ENCODE data around the gene GDF10.

GDF10 gene

GRCh38 chr10:47311932-47312662 is 12.1 kb downstream of the GDF10 start:
- H3K27me3 ChIP-seq (ENCODE audit: control insufficient read depth in 1 of 2, insufficient read depth in 2 of 2, low read length in 2 of 2) = peaks cover 0 to 12% of the 10 kb centered on the region in 2 donors
- H3K27ac ChIP-seq (ENCODE audit: low read depth, low read length) = no peak overlapping the region
- H3K4me1 ChIP-seq (ENCODE audit: control insufficient read depth in 1 of 2, insufficient read depth in 2 of 2, low read length in 2 of 2) = peaks cover 13 to 14% of the 10 kb centered on the region in 2 donors
- H3K9me3 ChIP-seq (ENCODE audit: control insufficient read depth in 1 of 2, low read length in 2 of 2) = no peaks in the 10 kb centered on the region
- H3K4me3 ChIP-seq (ENCODE audit: low read depth in 1 of 2, low read length in 2 of 2) = no peak overlapping the region
- H3K9ac ChIP-seq (ENCODE audit: low read depth in 1 of 2, low read length in 2 of 2) = no peak overlapping the region
- no peaks in the 10 kb centered on the region for H3K36me3 ChIP-seq (ENCODE audit: control insufficient read depth in 1 of 2, insufficient read depth in 2 of 2, low read length in 2 of 2)

DNA sequence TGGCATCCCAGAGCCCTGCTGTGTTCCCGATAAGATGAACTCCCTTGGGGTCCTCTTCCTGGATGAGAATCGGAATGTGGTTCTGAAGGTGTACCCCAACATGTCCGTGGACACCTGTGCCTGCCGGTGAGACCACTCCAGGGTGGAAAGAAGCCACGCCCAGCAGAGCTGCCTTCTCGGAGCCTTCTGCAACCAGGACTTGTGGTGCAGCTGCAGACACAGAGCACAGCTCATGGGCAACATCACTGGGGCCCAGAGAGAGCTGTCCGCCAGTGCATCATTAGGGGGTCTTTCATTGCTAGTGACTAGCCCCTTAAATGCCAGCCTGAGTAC is 12.6 kb downstream of the GDF10 start:
- no peak overlapping the region for H3K9ac ChIP-seq (ENCODE audit: low read depth in 1 of 2, low read length in 2 of 2)
- peaks cover 13 to 14% of the 10 kb centered on the region in 2 donors for H3K4me1 ChIP-seq (ENCODE audit: control insufficient read depth in 1 of 2, insufficient read depth in 2 of 2, low read length in 2 of 2)
- no peaks in the 10 kb centered on the region for H3K36me3 ChIP-seq (ENCODE audit: control insufficient read depth in 1 of 2, insufficient read depth in 2 of 2, low read length in 2 of 2)
- H3K9me3 ChIP-seq (ENCODE audit: control insufficient read depth in 1 of 2, low read length in 2 of 2) = no peaks in the 10 kb centered on the region
- H3K27me3 ChIP-seq (ENCODE audit: control insufficient read depth in 1 of 2, insufficient read depth in 2 of 2, low read length in 2 of 2) = peaks cover 0 to 7% of the 10 kb centered on the region in 2 donors
- no peak overlapping the region for H3K27ac ChIP-seq (ENCODE audit: low read depth, low read length)
- H3K4me3 ChIP-seq (ENCODE audit: low read depth in 1 of 2, low read length in 2 of 2) = no peak overlapping the region

- Histone ChIP-seq H3K9ac (ENCODE audit: low read depth in 1 of 2, low read length in 2 of 2) (no peak overlapping the region), H3K4me1 (ENCODE audit: control insufficient read depth in 1 of 2, insufficient read depth in 2 of 2, low read length in 2 of 2) (peaks cover 13 to 14% of the 10 kb centered on the region in 2 donors), H3K9me3 (ENCODE audit: control insufficient read depth in 1 of 2, low read length in 2 of 2) (no peaks in the 10 kb centered on the region), H3K27ac (ENCODE audit: low read depth, low read length) (no peak overlapping the region), H3K4me3 (ENCODE audit: low read depth in 1 of 2, low read length in 2 of 2) (no peak overlapping the region), H3K27me3 (ENCODE audit: control insufficient read depth in 1 of 2, insufficient read depth in 2 of 2, low read length in 2 of 2) (no peaks in the 10 kb centered on the region), H3K36me3 (ENCODE audit: control insufficient read depth in 1 of 2, insufficient read depth in 2 of 2, low read length in 2 of 2) (no peaks in the 10 kb centered on the region)
These were observed 14.5 kb downstream of the GDF10 start for GRCh38 chr10:47314416-47314970.

DNA sequence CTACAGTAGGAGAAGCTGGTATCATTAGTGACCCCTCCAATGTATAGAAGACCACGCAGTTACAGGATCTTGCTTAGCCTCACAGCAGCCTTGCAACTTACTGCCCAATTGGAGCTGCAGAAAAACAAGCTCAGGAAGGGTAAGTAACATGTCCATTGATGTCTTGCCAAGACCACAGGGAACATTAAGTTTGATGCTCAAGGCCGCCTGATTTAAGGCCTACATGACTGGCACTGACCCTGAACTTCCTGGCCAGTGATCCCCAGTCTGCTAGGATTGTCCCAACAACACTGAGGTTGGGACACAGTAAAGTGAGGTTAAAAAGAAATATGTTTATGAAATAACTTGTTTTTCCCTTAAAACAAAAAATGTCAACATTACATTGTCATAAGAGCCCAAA is 15.4 kb downstream of the GDF10 start:
- no peak overlapping the region for H3K27ac ChIP-seq (ENCODE audit: low read depth, low read length)
- no peak overlapping the region for H3K9ac ChIP-seq (ENCODE audit: low read depth in 1 of 2, low read length in 2 of 2)
- no peak overlapping the region for H3K4me3 ChIP-seq (ENCODE audit: low read depth in 1 of 2, low read length in 2 of 2)
- H3K36me3 ChIP-seq (ENCODE audit: control insufficient read depth in 1 of 2, insufficient read depth in 2 of 2, low read length in 2 of 2) = no peaks in the 10 kb centered on the region
- H3K27me3 ChIP-seq (ENCODE audit: control insufficient read depth in 1 of 2, insufficient read depth in 2 of 2, low read length in 2 of 2) = peaks cover 0 to 5% of the 10 kb centered on the region in 2 donors
- H3K9me3 ChIP-seq (ENCODE audit: control insufficient read depth in 1 of 2, low read length in 2 of 2) = no peaks in the 10 kb centered on the region
- H3K4me1 ChIP-seq (ENCODE audit: control insufficient read depth in 1 of 2, insufficient read depth in 2 of 2, low read length in 2 of 2) = peaks cover 13 to 14% of the 10 kb centered on the region in 2 donors

GRCh38 chr10:47316131-47316530 is 16.1 kb downstream of the GDF10 start:
- Histone ChIP-seq H3K36me3 (ENCODE audit: control insufficient read depth in 1 of 2, insufficient read depth in 2 of 2, low read length in 2 of 2) (no peaks in the 10 kb centered on the region), H3K4me1 (ENCODE audit: control insufficient read depth in 1 of 2, insufficient read depth in 2 of 2, low read length in 2 of 2) (peaks cover 9 to 10% of the 10 kb centered on the region in 2 donors), H3K27me3 (ENCODE audit: control insufficient read depth in 1 of 2, insufficient read depth in 2 of 2, low read length in 2 of 2) (peaks cover 0 to 5% of the 10 kb centered on the region in 2 donors), H3K4me3 (ENCODE audit: low read depth in 1 of 2, low read length in 2 of 2) (no peak overlapping the region), H3K9me3 (ENCODE audit: control insufficient read depth in 1 of 2, low read length in 2 of 2) (no peaks in the 10 kb centered on the region), H3K9ac (ENCODE audit: low read depth in 1 of 2, low read length in 2 of 2) (no peak overlapping the region), H3K27ac (ENCODE audit: low read depth, low read length) (no peak overlapping the region)

GRCh38 chr10:47317251-47317650 is 17.3 kb downstream of the GDF10 start:
- Histone ChIP-seq H3K27me3 (ENCODE audit: control insufficient read depth in 1 of 2, insufficient read depth in 2 of 2, low read length in 2 of 2) (peaks cover 0 to 8% of the 10 kb centered on the region in 2 donors), H3K36me3 (ENCODE audit: control insufficient read depth in 1 of 2, insufficient read depth in 2 of 2, low read length in 2 of 2) (no peaks in the 10 kb centered on the region), H3K4me1 (ENCODE audit: control insufficient read depth in 1 of 2, insufficient read depth in 2 of 2, low read length in 2 of 2) (no peaks in the 10 kb centered on the region), H3K27ac (ENCODE audit: low read depth, low read length) (no peak overlapping the region), H3K9ac (ENCODE audit: low read depth in 1 of 2, low read length in 2 of 2) (no peak overlapping the region), H3K9me3 (ENCODE audit: control insufficient read depth in 1 of 2, low read length in 2 of 2) (no peaks in the 10 kb centered on the region), H3K4me3 (ENCODE audit: low read depth in 1 of 2, low read length in 2 of 2) (no peak overlapping the region)

GRCh38 chr10:47318706-47319105 is 18.7 kb downstream of the GDF10 start:
- Histone ChIP-seq H3K9me3 (ENCODE audit: control insufficient read depth in 1 of 2, low read length in 2 of 2) (no peaks in the 10 kb centered on the region), H3K4me3 (ENCODE audit: low read depth in 1 of 2, low read length in 2 of 2) (no peak overlapping the region), H3K36me3 (ENCODE audit: control insufficient read depth in 1 of 2, insufficient read depth in 2 of 2, low read length in 2 of 2) (no peaks in the 10 kb centered on the region), H3K27ac (ENCODE audit: low read depth, low read length) (no peak overlapping the region), H3K9ac (ENCODE audit: low read depth in 1 of 2, low read length in 2 of 2) (no peak overlapping the region), H3K27me3 (ENCODE audit: control insufficient read depth in 1 of 2, insufficient read depth in 2 of 2, low read length in 2 of 2) (peaks cover 0 to 12% of the 10 kb centered on the region in 2 donors), H3K4me1 (ENCODE audit: control insufficient read depth in 1 of 2, insufficient read depth in 2 of 2, low read length in 2 of 2) (no peaks in the 10 kb centered on the region)

DNA sequence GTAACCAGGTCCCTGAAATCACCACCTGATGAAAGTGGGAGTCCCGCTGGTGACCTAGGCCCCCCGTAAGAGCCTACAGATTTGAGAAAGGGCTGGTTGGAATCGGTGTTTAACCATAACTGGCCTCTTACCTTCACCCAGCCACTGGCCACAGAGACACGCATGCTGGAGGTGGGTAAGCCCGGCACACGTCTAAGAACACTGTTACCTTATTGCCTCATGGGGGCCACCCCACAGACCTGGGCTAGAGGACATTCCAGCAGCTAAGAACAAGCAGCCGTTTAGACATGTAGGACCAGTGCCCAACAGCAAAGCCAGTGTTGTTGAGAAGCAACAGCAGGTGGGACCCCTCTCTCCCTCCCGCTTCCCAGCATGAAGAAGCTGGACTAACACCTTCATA is 19.8 kb downstream of the GDF10 start:
- Histone ChIP-seq H3K27ac (ENCODE audit: low read depth, low read length) (no peak overlapping the region), H3K4me1 (ENCODE audit: control insufficient read depth in 1 of 2, insufficient read depth in 2 of 2, low read length in 2 of 2) (no peaks in the 10 kb centered on the region), H3K9ac (ENCODE audit: low read depth in 1 of 2, low read length in 2 of 2) (no peak overlapping the region), H3K36me3 (ENCODE audit: control insufficient read depth in 1 of 2, insufficient read depth in 2 of 2, low read length in 2 of 2) (no peaks in the 10 kb centered on the region), H3K4me3 (ENCODE audit: low read depth in 1 of 2, low read length in 2 of 2) (no peak overlapping the region), H3K27me3 (ENCODE audit: control insufficient read depth in 1 of 2, insufficient read depth in 2 of 2, low read length in 2 of 2) (peaks cover 0 to 12% of the 10 kb centered on the region in 2 donors), H3K9me3 (ENCODE audit: control insufficient read depth in 1 of 2, low read length in 2 of 2) (no peaks in the 10 kb centered on the region)

GRCh38 chr10:47320812-47321211 is 20.8 kb downstream of the GDF10 start:
- H3K27ac ChIP-seq (ENCODE audit: low read depth, low read length) = no peak overlapping the region
- H3K4me3 ChIP-seq (ENCODE audit: low read depth in 1 of 2, low read length in 2 of 2) = no peak overlapping the region
- H3K36me3 ChIP-seq (ENCODE audit: control insufficient read depth in 1 of 2, insufficient read depth in 2 of 2, low read length in 2 of 2) = no peaks in the 10 kb centered on the region
- peaks cover 0 to 12% of the 10 kb centered on the region in 2 donors for H3K27me3 ChIP-seq (ENCODE audit: control insufficient read depth in 1 of 2, insufficient read depth in 2 of 2, low read length in 2 of 2)
- no peaks in the 10 kb centered on the region for H3K4me1 ChIP-seq (ENCODE audit: control insufficient read depth in 1 of 2, insufficient read depth in 2 of 2, low read length in 2 of 2)
- H3K9ac ChIP-seq (ENCODE audit: low read depth in 1 of 2, low read length in 2 of 2) = no peak overlapping the region
- no peaks in the 10 kb centered on the region for H3K9me3 ChIP-seq (ENCODE audit: control insufficient read depth in 1 of 2, low read length in 2 of 2)

DNA sequence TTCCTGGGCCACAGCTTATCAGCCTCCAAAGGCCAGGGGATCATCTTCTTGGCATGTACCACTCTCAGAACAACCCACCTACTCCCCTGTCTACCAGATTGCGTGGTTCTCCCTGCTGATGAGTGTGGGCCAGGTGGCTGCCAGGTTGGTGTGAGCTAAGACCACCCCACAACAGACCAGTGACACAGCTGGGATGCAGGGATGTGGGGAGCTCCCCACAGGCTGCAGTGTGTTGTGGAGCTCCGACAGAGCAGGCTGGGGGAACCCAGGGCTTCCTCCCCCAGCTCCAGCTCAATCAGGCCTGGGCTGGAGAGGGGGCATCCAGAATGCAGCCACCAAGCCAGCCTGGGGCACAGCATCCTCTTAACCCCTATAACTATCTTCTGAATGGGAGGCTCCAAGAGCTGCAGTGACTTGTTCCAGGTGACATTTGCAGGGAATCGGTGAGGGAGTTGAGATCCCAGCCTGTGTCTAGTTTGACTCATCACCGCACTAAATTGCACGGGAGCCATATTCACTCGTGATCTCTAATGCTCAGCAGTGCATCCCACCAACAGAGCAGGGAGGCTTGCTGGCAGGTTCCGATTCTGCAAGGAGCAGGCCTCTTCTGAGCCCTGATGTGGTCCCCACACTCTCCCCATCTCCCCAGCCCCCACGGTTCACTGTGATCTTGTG is 21.7 kb downstream of the GDF10 start:
- Histone ChIP-seq H3K4me1 (ENCODE audit: control insufficient read depth in 1 of 2, insufficient read depth in 2 of 2, low read length in 2 of 2) (no peaks in the 10 kb centered on the region), H3K36me3 (ENCODE audit: control insufficient read depth in 1 of 2, insufficient read depth in 2 of 2, low read length in 2 of 2) (no peaks in the 10 kb centered on the region), H3K9ac (ENCODE audit: low read depth in 1 of 2, low read length in 2 of 2) (no peak overlapping the region)

More for the DNA sequence above, 21.7 kb downstream of the GDF10 start:
- Histone ChIP-seq H3K27me3 (ENCODE audit: control insufficient read depth in 1 of 2, insufficient read depth in 2 of 2, low read length in 2 of 2) (peaks cover 0 to 12% of the 10 kb centered on the region in 2 donors), H3K27ac (ENCODE audit: low read depth, low read length) (no peak overlapping the region), H3K4me3 (ENCODE audit: low read depth in 1 of 2, low read length in 2 of 2) (no peak overlapping the region), H3K9me3 (ENCODE audit: control insufficient read depth in 1 of 2, low read length in 2 of 2) (no peaks in the 10 kb centered on the region)
